CD4-positive, alpha-beta T cell treated with Interleukin-17A for 4 hours (primary cell): Measurements from ENCODE around the gene CHORDC1.
A peak's percentile ranks its signal among the peaks of the same experiment; 100 is the strongest.
"Not testable (repeated sequence)": the region's sequence is repeated elsewhere in the genome, so short reads cannot be mapped to it uniquely, and the experiment has no call there.

ENCODE experiments used
- DNase-seq: peaks from one replicate; pipeline ENCODE4 v3.0.0-alpha.2; 2020; ENCODE audit warnings: mixed read lengths

Gene CHORDC1

DNA sequence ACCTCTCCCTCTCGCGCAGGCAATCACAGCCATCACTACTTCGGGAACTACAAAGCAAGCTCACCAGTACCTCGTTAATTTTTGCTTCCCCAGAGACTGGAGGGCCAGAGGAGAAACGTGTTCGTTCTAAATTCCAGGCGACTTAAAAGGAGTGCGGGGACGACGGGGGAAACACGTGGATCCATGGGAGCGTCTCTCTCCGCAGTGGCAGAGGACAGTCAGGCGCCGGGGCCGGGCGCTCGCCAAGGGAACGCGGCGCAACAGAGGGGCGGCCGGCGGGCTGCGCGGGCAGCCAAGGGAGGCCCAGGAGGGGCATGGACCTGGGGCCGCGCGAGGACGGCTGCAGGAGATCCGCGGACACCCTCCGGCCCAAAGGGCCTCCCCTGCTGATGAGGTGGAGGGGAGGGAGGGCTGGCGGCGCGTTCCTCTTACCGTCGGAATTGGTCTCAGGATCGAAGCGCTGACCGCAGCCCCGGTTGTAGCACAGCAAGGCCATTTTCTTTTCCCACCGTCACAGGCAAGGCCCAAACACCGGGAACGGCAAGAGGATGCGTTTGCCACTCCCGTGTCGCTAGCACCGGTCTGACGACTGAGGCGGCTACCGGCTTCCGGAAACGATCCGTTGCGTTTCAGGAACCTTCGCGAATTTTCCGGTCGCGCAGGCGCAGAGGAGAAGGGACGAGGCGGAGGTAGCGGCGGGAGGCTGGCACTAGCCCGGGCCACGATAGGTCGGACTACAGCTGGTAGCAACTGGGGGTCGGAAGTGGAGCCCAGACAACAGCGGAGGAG, at the start of gene CHORDC1:
Gene CHORDC1 (minus strand): TSS at position 591 of the 789 bp plus-strand sequence. CDS start 95 bp downstream, at position 496.
- peak; percentile 92 for DNase-seq

DNA sequence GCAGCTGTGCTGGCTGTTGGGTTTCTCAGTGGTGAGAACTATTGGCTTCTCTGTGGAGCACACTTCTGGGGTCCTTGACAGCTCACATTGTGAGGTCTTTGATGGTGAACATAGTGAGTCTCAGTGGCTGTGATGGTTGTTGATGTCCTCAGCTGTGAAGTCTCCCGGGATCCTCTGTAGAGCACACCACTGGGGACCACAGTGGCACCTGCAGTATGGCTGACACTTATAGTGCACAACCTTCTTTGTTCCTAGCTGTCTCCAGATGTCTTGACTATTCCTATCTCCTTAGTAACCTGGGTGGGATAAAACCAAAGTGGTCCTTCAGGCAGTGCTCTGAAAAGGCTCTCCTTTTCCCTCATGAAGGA, 34.3 kb upstream of the CHORDC1 start:
- DNase-seq = no peak

DNA sequence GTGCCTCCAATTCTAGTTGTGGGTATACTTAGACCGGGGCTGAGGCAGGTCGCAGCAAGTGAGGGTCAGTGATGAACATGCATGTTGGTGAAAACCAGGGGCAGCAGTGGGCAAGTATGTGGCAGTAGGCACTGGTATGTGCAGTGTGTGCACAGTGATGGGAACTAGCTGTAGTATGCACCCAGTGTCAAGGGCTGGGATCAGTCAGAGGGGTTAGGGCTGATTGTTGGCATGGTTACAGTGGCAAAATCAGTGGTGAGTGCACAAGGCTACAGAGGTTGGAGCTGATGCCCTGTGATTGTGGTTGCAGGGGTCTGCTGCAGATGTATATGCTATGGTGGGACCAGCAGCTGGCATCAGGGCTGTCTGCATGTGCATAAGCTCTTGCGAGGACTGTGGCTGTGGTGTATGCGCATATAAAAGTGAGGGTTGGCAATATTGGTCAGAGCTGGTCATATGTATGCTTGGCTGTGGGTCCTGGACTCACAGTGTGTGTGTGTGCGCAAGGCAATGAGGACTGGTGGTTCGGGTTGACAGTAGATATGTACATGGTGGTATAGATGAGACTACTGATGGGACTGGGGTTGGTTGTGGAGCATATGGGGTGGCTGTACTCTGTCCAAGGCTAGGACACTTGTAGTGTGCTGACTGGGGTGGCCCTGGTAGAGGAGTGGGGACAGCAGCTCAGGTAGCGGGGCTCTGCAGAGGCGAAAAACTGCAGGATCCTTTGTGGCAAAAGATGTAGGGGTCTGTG, 33.7 kb upstream of the CHORDC1 start:
- no peak for DNase-seq

DNA sequence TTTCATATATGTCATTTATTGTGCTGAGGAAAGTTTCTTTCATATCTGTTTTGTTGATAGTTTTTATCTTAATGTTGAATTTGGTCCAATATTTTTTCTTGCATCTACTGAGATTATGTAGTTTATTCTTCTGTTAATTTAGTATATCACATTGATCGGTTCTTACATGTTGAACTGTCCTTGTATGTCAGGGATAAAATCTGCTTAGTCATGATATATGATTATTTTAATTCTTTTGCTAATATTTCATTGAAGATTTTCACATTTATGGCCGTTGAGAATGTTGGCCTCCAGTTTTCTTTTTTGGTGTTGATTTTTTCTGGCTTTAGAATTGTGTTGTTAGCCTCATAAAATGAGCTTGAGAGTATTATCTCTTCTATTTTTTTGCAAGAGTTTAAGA, 31.2 kb upstream of the CHORDC1 start:
- DNase-seq = no peak

DNA sequence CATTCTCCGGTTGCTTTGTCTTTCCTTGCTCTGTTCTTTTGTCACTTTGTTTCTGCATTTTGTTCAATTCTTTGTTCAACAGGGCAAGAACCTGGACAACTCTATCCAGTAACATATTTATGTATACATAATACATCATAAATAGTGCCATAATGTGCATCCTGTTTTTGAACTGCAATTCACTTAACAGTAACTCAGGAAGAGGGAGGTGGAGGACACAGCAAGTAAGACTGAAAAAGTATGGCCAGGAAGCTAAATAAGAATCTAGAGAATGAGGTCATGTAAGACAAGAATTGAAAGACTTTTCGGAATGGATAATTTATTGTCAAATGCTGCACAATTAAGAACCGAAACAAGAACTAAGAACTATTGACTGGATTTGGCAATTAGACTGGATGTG, 29.2 kb upstream of the CHORDC1 start:
- no peak for DNase-seq

DNA sequence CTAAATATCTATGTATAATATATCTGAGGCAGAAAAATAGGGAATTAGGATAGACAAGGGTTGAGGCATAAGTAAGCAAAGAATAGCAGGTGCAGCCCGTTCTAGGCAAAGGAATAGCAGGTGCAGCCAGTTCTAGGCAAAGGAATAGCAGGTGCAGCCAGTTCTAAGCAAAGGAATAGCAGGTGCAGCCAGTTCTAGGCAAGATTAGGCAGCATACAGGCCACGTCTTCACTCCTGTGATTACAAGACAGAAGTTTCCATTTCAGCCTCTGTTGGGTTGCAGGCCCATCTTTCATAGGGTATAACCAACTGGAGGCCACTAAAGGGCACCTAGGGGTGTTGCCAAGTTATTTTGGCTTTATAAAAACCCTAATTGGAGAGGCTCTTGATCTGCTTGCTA, 28.8 kb upstream of the CHORDC1 start:
- DNase-seq = no peak

DNA sequence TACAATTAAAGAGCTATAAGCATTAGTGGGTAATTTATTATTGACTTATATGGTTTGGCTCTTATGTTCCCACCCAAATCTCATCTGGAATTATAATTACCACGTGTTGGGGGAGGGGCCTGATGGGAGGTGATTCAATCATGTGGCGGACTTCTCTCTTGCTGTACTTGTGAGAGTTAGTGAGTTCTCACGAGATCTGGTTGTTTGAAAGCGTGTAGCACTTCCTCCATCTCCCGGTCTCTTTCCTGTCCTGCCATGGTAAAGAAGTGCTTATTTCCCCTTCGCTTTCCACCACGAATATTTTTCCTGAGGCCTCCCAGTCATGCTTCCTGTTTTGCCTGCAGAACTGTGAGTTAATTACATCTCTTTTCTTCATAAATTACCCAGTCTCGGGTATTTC, 28.1 kb upstream of the CHORDC1 start:
- no peak for DNase-seq

DNA sequence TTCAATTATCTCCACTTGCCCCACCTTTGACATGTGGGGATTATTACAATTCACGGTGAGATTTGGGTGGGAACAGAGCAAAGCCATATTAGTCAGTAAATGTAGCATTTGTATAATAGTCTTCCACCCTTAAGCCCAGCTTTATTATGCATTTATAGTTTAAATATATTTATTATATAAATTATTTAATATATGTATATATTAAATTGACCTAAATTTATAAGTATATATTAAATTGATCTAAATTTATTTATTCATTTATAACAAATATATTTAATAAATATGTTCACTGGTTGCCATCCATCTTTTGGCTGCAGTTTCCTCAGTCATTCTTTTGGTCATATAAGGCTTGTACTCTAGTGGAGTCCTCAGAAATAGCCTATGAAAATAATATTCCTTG, 23.6 kb upstream of the CHORDC1 start:
- DNase-seq = no peak

DNA sequence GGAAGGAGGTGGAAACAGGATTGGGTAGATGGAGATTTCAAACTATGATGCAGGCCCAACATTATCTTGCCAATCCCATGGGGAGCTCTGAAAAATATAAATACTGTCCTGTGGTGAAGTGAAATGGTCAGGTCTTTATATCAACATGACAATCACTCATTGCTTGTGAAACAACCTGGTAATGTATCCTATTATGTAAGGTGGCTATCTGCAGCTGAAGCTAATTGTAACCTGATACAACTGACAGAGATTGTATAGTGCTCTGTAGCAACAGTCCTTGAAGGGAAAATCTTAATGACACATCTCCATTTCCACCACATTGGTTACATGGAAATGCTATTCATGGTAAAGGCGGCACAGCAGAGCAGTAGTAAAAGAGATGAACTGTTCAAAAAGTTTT, 20.7 kb upstream of the CHORDC1 start:
- DNase-seq = no peak

DNA sequence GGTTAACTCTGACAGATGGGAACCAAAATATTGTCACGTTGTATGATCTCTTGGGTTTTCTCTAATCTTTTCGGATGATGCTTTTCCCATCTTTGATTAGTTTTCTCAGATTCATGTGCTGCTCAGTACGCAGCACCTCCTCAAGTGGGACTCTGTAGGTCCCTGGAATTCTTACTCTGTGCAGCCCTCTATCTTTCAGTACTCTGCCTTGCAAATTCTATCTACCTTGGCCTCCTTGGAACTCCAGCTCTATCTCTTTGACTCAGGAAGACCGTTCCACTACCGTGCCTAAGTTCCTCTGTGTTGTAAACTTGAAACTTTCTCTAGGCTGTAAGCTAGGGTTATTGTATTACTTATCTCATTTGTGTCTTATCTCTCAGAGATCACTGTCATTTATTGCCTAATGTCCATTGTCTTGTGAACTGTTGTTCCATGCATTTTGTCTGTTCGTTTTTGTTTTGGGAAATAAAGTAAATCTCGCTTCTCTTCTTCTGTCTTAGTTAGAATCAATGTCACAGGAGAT, 20.1 kb upstream of the CHORDC1 start:
- no peak for DNase-seq

DNA sequence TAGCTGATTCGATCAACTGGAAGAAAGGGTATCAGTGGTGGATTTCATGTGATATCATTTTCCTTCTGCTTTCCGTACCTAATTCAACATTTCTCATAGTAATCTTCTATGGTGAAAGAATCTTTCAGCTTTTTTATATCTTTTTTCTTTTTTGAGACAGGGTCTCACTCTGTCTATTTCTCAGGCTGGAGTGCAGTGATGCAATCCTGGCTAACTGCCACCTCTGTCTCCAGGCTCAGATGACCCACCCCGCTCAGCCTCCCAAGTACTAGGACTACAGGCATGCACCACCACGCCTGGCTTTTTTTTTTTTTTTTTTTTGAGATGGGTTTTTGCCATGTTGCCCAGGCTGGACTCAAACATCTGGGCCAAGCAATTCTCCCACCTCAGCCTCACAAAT, 18.6 kb upstream of the CHORDC1 start:
- no peak for DNase-seq

DNA sequence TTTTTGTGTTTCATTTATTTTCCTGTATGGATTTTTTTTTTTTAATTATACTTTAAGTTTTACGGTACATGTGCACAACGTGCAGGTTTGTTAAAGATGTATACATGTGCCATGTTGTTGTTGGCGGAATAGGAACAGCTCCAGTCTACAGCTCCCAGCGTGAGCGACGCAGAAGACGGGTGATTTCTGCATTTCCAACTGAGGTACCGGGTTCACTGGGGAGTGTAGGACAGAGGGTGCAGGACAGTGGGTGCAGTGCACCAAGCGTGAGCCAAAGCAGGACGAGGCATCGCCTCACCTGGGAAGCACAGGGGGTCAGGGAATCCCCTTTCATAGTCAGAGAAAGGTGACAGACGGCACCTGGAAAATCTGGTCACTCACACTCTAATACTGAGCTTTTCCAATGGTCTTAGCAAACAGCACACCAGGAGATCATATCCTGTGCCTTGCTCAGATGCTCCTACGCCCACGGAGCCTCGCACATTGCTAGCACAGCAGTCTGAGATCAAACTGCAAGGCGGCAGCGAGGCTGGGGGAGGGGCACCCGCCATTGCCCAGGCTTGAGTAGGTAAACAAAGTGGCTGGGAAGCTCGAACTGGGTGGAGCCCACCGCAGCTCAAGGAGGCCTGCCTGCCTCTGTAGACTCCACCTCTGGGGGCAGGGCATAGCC, 17.3 kb upstream of the CHORDC1 start:
- not testable (repeated sequence) for DNase-seq

DNA sequence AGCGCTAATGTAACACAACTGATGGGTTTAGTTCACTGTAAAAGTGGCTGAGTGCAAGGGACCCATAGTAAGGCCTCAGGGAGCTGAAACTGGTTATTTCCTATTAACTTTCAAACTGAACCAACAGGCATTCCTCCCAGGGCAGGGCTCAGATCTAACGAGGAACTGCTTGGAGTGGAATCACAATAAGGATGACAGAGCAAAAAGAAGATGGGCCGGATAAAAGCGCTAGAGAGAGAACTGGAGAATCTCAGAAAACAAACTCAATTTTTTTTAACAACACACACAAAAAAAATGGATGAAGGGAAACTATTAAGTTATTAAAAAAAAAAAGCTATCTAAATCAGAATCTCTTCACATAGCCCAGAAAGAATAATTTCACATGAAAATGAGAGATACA, 14.2 kb upstream of the CHORDC1 start:
- DNase-seq = no peak

DNA sequence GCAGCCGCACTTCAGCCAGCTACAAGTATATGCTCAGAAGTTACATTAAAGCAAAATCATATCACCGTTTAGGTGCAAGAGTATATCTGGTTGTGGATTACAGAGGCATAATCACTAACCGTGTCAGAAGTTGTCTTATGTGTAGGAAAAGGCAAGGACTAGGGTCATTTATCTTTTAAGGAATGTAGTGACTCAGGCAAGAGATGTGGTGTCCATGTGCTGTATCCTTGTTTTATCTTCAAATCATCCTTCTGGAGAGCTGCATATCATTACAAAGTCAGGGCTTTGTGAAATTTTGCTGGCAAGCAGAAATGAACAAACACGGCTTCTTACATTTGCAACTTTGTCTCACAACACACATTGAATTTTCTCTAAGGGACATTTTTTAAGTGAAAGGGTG, 12.7 kb upstream of the CHORDC1 start:
- no peak for DNase-seq

DNA sequence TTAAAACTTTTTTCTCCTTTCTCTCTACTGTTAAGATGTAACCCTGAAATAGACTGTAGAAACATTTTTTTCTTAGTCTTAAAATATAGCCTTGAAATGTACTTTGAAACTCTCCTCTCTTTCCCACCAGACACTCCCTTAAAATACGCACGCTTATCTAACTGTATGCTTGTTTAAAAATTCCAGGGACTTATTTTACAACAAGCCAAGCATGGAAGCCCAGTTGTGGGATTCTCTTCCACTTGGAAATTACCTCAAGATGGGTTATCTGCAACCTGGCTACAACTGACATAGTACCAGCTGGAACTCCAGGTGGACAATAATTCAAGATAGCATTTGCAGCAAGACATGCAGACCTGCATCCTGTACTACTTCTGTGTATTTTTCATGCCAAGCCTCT, 12.1 kb upstream of the CHORDC1 start:
- DNase-seq = no peak

DNA sequence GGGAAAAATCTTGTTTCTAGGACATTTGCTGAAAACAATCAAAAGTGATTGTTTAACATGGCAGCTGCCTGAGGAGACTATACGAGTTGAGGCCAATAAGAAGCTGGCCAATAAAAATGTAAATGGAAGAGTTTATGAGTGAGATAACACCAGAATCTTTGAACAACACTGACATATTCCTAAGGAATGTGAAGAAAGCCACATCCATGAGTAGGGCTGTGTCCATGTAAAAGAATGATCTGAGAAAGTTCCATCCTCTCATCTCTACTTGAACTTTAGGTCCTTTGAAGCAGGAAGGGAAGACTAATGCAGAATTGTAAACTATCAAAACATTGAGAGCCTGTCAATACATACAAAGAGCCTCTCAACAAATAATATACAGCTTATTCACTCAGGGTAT, 6.9 kb upstream of the CHORDC1 start:
- DNase-seq = no peak

DNA sequence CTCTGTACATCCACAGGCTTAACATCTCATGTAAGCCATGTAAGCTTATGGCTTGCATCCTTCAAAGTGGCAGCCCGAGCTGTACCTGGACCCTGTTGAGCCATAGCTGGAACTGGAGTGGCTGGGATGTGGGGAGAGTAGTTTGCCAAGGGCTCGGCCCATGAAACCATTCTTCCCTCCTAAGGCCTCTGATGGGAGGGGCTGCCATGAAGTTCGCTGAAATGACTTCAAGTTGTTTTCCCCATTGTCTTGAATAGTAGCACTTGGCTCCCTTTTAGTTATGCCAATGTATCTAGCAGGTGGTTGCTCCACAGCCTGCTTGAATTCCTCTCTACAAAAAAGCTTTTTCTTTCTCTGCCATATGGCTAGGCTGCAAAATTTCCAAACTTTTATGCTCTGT, 5.2 kb upstream of the CHORDC1 start:
- DNase-seq = no peak

DNA sequence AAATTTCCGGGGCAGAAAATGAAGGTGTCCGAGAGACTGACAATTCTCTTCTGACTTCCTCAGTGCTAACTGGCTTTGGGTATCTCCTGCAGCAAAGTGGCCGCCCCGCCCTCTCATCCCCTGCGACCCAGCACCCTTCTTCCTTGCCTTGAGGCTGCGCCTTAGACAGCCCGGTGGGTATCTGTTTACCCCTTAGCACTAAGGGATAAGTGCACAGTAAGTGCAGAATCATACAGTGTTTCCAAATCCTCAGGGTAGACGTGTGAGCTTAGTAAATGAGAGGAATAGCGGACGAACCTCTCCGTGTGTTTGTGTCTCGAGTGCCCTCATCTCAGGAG, 368 bp upstream of the CHORDC1 start:
- DNase-seq = no peak

DNA sequence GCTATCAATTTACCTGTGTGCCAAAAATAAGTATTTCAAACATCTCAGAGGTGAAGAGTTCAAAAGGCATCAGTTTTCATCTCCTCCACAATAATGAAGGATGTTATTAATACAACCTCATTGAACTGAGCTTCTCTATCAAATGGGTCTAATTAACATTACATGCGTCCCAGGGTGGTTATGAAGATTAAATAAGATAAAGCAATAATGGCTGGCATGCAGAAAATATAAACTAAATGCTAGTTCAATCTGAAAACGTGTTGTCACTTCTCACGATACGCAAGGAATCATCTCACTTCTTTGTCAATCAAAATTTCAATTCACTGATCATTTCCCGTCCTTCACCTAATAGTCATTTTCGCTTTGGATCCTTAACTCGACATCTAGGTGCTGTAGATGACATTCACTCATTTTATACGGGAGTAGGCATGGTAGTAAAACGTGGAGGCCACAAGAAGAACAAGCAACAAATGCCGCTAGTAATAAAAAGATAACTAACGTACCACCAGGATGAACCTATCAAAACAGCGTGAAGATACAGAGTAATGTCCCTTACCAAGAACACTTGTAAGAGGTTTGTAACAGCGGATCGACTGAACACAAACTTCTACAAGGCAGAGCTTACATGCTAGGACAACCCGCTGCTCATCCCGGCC, 918 bp downstream of the CHORDC1 start:
- no peak for DNase-seq

DNA sequence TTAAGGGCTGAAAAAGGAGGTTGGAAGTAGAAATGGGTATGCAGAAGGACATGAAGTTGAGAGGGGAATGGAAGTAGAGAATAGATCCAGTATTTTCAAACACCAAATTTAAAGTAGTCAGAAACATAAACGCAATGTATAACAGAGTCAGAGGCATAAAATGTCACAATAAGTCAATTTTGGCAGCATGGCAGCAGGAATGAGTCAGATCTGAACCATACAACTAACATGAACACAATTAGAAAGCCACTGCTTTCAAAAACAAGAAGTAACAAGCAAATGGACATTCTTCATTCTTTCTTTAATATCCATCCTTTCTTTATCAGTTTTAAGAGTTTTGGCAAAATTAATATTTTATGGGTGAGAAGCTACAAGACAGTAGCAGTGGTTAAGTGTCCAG, 2.5 kb downstream of the CHORDC1 start:
- DNase-seq = no peak

DNA sequence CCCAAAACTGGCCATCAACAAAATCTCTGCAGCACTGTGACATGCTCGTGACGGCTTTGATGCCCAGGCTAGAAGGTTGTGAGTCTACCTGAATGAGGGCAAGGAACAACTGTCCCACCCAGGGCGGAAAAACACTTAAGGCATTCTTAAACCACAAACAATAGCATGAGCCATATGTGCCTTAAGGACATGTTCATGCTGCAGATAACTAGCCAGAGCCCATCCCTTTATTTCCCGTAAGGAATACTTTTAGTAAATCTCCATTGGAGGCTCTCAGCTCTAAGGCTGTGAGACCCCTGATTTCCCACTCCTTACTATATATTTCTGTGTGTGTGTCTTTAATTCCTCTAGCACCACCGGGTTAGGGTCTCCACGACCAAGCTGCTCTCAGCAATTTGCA, 3.4 kb downstream of the CHORDC1 start:
- DNase-seq = no peak

DNA sequence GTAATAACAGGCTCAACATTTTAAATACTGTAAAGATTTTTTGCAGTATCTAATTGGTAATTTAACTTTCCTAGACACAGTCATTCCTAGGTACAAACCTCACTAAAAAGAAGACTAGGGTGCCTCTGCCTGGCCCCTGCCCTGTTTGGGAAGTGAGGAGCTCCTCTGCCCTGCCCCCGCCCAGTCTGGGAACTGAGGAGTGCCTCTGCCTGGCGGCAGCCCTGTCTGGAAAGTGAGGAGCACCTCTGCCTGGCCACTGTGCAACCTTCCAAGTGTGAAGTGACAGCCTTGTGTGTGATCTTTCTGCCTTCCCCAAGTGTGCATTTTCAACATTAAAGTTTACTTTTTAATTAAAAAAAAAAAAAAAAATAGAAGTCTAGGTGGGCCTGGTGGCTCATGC, 4.2 kb downstream of the CHORDC1 start:
- DNase-seq = peak; percentile 8

DNA sequence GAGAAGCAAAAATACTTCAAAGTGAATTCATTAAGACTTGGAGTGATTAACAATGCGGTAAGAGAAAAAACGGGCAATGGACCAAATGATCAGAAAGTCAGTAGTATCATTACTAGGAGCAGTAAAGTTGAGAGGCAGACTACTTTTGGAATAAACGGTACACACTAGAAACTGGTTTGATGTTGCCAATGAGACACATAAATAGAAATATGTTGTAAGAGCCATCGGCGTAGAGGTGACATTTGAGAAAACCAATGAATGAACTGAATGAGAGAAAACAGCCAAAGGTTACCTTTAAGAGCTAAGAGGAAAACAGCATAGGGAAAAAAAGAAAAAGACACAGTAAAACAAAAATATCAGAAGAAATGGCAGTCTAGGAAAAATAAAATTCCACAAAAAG, 6.2 kb downstream of the CHORDC1 start:
- DNase-seq = no peak
